ENCODE data around the gene POC1A.

DNA sequence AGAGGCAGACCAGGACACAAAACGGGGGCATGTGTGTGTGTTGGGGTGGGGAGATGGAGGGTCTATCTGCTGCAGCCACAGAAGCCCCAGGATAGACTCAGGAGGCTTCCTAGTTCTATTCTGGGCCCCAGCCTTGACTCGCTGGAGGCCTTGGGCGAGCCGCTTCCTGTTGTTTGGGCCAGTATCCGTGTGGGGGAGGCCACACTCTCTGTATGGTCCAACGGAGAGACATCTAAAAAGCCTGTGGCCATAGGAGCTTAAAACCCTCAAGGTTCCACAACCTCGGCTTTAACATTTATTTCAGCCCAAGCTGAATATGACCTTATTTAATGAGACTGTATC, 32.8 kb downstream of the POC1A start:
- TF ChIP-seq, protein P1, sequence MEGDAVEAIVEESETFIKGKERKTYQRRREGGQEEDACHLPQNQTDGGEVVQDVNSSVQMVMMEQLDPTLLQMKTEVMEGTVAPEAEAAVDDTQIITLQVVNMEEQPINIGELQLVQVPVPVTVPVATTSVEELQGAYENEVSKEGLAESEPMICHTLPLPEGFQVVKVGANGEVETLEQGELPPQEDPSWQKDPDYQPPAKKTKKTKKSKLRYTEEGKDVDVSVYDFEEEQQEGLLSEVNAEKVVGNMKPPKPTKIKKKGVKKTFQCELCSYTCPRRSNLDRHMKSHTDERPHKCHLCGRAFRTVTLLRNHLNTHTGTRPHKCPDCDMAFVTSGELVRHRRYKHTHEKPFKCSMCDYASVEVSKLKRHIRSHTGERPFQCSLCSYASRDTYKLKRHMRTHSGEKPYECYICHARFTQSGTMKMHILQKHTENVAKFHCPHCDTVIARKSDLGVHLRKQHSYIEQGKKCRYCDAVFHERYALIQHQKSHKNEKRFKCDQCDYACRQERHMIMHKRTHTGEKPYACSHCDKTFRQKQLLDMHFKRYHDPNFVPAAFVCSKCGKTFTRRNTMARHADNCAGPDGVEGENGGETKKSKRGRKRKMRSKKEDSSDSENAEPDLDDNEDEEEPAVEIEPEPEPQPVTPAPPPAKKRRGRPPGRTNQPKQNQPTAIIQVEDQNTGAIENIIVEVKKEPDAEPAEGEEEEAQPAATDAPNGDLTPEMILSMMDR (tag by site-specific recombination; IDR thresholded peaks at IDR 0.05) = no peak
- TF ChIP-seq ZNF785 (tag by site-specific recombination; IDR thresholded peaks at IDR 0.05) = no peak
- no peak for TF ChIP-seq TCF7L2 (IDR thresholded peaks at IDR 0.05; ENCODE audit: borderline replicate concordance, low read depth, low read length)

All from HEK293 (cell line).